GM12878 (cell line): ENCODE data around the gene CHRNA5. TPM values are rescaled to one million over a fixed set of nuclear protein-coding genes. Genes with fewer than 3 reads are reported as not detected.

ENCODE experiments used
- ATAC-seq: fragments of 200-7000 bp; cut with Tn5 transposase; 3 replicates; pipeline ENCODE4 v1.9.1; 2020; ENCODE audit warnings: mild to moderate bottlenecking, moderate library complexity
- BruUV-seq: library from RNA; stranded (reverse); fragments of 400-500 nt; replicated peaks from 2 replicates; lab custom pipeline; 2021; lab: Mats Ljungman, UMichigan
- CTCF ChIA-PET: fragments of 300-600 bp; sonication (Branson Sonifier 250); formaldehyde crosslinking; extraction: SDS; loops from one replicate; lab custom pipeline; 2021; ENCODE audit warnings: inconsistent platforms; lab: Yijun Ruan, JAX
- POLR2A ChIA-PET: fragments of 350-600 bp; formaldehyde crosslinking; extraction: SDS; loops from one replicate; lab custom pipeline; 2021; ENCODE audit warnings: inconsistent platforms; lab: Charles Lee
- RAD21 ChIA-PET: fragments of 300-600 bp; sonication (Branson Sonifier 250); formaldehyde crosslinking; loops from one replicate; lab custom pipeline; 2023; ENCODE audit warnings: antibody characterized with exemption; ENCODE audit not compliant: unreplicated experiment; lab: Charles Lee
- SMC1A ChIA-PET: fragments of 300-600 bp; sonication (Branson Sonifier 250); formaldehyde crosslinking; loops from one replicate; lab custom pipeline; 2023; ENCODE audit not compliant: unreplicated experiment, uncharacterized antibody; lab: Charles Lee
- DNase-seq: peaks from one replicate; pipeline ENCODE4 v3.0.0-alpha.2; 2011; ENCODE audit warnings: low read depth, low spot score
- FAIRE-seq: peaks from 3 replicates; lab custom pipeline; 2011; peaks lifted over from hg19 to GRCh38; lab: Jason Lieb, UNC
- H2AFZ ChIP-seq: 2 replicates; pipeline ENCODE4 v1.6.0; 2011; ENCODE audit warnings: low read depth, low read length, control low read depth; ENCODE audit not compliant: control insufficient read depth
- H3K27ac ChIP-seq: 2 replicates; pipeline ENCODE4 v1.5.1; 2011; ENCODE audit warnings: control low read depth; ENCODE audit not compliant: control insufficient read depth, insufficient read depth
- H3K27me3 ChIP-seq, 2 experiments: replicated peaks in 1 of 2; 2 replicates each; pipeline versions ENCODE4 v1.6.0 to v1.6.1; 2011; ENCODE audit warnings: low read length in 1 of 2; ENCODE audit not compliant: control insufficient read depth in 2 of 2, insufficient read depth in 2 of 2
- H3K36me3 ChIP-seq, 2 experiments: 2 replicates each; pipeline ENCODE4 v1.5.1; 2011; ENCODE audit warnings: low read length in 1 of 2; ENCODE audit not compliant: control insufficient read depth in 2 of 2, insufficient read depth in 2 of 2
- H3K4me1 ChIP-seq: 2 replicates; pipeline ENCODE4 v1.6.1; 2011; ENCODE audit warnings: mild to moderate bottlenecking, low read length, moderate library complexity, mixed read lengths; ENCODE audit not compliant: control insufficient read depth, insufficient read depth
- H3K4me2 ChIP-seq: 2 replicates; pipeline ENCODE4 v1.6.0; 2011; ENCODE audit warnings: control low read depth; ENCODE audit not compliant: control insufficient read depth, insufficient read depth
- H3K4me3 ChIP-seq: fragments of 200-600 bp; sonication (generic); 2 replicates; pipeline ENCODE4 v1.5.1; 2016
- H3K79me2 ChIP-seq: 2 replicates; pipeline ENCODE4 v1.6.0; 2011; ENCODE audit warnings: low read length; ENCODE audit not compliant: control insufficient read depth, insufficient read depth
- H3K9ac ChIP-seq: 2 replicates; pipeline ENCODE4 v1.8.0; 2011; ENCODE audit warnings: low read length, control low read depth, mixed read lengths; ENCODE audit not compliant: control insufficient read depth, insufficient read depth
- H3K9me3 ChIP-seq: replicated peaks from 3 replicates; pipeline ENCODE4 v1.5.1; 2011; ENCODE audit warnings: mild to moderate bottlenecking, low read length; ENCODE audit not compliant: control insufficient read depth, insufficient read depth
- H4K20me1 ChIP-seq: 2 replicates; pipeline ENCODE4 v1.6.0; 2011; ENCODE audit not compliant: control insufficient read depth, insufficient read depth
- CREM ChIP-seq: IDR thresholded peaks from 2 replicates; pipeline ENCODE4 v1.6.1; 2014; ENCODE audit warnings: antibody characterized with exemption, low read depth
- EP300 ChIP-seq, 2 experiments: fragments of 150-350 bp in 1 of 2; IDR thresholded peaks; 2 replicates each; pipeline ENCODE4 v1.6.1; 2011 to 2012; ENCODE audit warnings: low read depth in 2 of 2, low read length in 2 of 2, borderline replicate concordance in 1 of 2, improper control_type of control experiment in 1 of 2, inconsistent platforms in 1 of 2; ENCODE audit not compliant: control insufficient read depth in 1 of 2
- IKZF2 ChIP-seq, 2 experiments: fragments of 450-650 bp; IDR thresholded peaks; 2 replicates each; pipeline ENCODE4 v1.6.1; 2017; ENCODE audit warnings: mild to moderate bottlenecking in 2 of 2, moderate library complexity in 2 of 2
- NFYA ChIP-seq: IDR thresholded peaks from 2 replicates; pipeline ENCODE4 v1.6.1; 2011; ENCODE audit warnings: low read depth, mild to moderate bottlenecking, low read length, improper control_type of control experiment, borderline replicate concordance
- NR2F1 ChIP-seq: fragments of 450-650 bp; conservative IDR thresholded peaks from 2 replicates; pipeline ENCODE4 v1.6.1; 2017; ENCODE audit warnings: mild to moderate bottlenecking
- RCOR1 ChIP-seq: conservative IDR thresholded peaks from 2 replicates; pipeline ENCODE4 v1.6.1; 2012; ENCODE audit warnings: low read depth, low read length, improper control_type of control experiment
- RFX5 ChIP-seq: IDR thresholded peaks from 2 replicates; pipeline ENCODE4 v1.6.1; 2011; ENCODE audit warnings: low read depth, low read length, improper control_type of control experiment
- SMAD5 ChIP-seq: IDR thresholded peaks from 2 replicates; pipeline ENCODE4 v1.6.1; 2016; ENCODE audit warnings: antibody characterized with exemption, low read depth
- SMC3 ChIP-seq: IDR thresholded peaks from 2 replicates; pipeline ENCODE4 v1.6.1; 2011; ENCODE audit warnings: low read length, improper control_type of control experiment, borderline replicate concordance
- ZNF384 ChIP-seq: IDR thresholded peaks from 2 replicates; pipeline ENCODE4 v1.6.1; 2012; ENCODE audit warnings: low read depth, mild to moderate bottlenecking, low read length, improper control_type of control experiment, borderline replicate concordance
- WGBS: methylation state at CpG from one replicate; pipeline ENCODE4 v1.1.6; 2016; ENCODE audit warnings: low lambda C conversion rate; ENCODE audit not compliant: insufficient replicate concordance, insufficient coverage; ENCODE audit errors: missing lambda C conversion rate; 5-methylcytosine and 5-hydroxymethylcytosine counted together
- in situ Hi-C: fragments of 300-500 bp; cut with MboI; formaldehyde crosslinking; loops from 9 replicates; pipeline ENCODE4 v1.14.3; 2018; ENCODE audit warnings: mixed read lengths
- intact Hi-C: fragments of 100-400 bp; cut with micrococcal nuclease; formaldehyde crosslinking; loops from one replicate; pipeline ENCODE4 v1.14.2; 2022; ENCODE audit not compliant: unreplicated experiment
- polyA plus RNA-seq, 11 experiments: library from polyadenylated mRNA; depleted of rRNA in 4 of 11; unstranded in 6 of 11; stranded (reverse) in 5 of 11; fragments of >200 nt; fragmentation: Nextera tagmentation in 4 of 11; fragmentation: Illumina TruSeq in 1 of 11; extraction: Ambion mirVana in 4 of 11; extraction: Trizol in 1 of 11; gene quantifications; 1 replicate in 1 of 11; 2 replicates in 10 of 11; pipeline versions ENCODE4 v1.2.1 to v1.2.3, GENCODE V29; 2011 to 2016; ENCODE audit warnings: inconsistent platforms in 2 of 11, missing spikeins in 2 of 11, low read depth in 1 of 11
- total RNA-seq, 4 experiments: library from RNA; depleted of rRNA in 3 of 4; stranded (reverse); fragments of >200 nt in 3 of 4; fragmentation: Illumina TruSeq in 1 of 4; extraction: Trizol in 1 of 4; gene quantifications; 2 replicates each; pipeline versions ENCODE4 v1.2.1 to v1.2.3, GENCODE V29; 2013 to 2021
- TF ChIP-seq, protein P1 (sequence below): fragments of 450-650 bp; IDR thresholded peaks from 2 replicates; pipeline ENCODE4 v1.6.1; 2016; ENCODE audit warnings: mild to moderate bottlenecking, moderate library complexity, borderline replicate concordance
- TF ChIP-seq, protein P2 (sequence below): fragments of 450-650 bp; IDR thresholded peaks from 2 replicates; pipeline ENCODE4 v1.6.1; 2018; ENCODE audit warnings: mild to moderate bottlenecking, low read depth, moderate library complexity; ENCODE audit not compliant: partially characterized antibody

Gene CHRNA5
- total and polyA plus RNA-seq, 10 of the 15 experiments (the other 5 are each of a cell fraction or from before 2014, with no cell fraction given), result 0.74 to 21.4 (median 12.7) TPM

DNA sequence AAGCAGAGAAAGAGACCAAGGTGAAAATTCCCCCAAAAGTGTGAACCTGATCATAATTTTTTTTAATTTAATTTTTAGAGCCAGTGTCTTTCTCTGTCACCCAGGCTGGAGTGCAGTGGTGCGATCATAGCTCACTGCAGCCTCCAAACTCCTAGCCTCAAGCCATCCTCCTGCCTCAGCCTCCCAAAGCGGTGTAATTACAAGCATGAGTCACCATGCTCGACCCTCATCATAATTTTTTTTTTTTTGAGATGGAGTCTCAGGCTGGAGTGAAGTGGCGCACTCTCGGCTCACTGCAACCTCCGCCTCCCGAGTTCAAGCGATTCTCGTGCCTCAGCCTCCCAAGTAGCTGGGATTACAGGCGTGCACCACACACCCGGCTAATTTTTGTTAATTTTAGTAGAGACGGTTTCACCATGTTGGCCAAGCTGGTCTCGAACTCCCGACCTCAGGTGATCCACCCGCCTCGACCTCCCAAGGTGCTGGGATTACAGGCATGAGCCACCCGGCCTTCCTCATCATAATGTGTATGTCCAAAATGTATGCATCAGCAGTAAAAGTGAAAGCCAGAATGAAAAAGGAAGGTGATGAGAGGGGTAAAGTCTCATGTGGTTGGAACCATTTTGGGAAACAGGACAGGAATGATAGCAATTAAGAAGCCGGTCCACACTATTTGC is 25.7 kb upstream of the CHRNA5 start (continued):
- TF ChIP-seq, protein P1, sequence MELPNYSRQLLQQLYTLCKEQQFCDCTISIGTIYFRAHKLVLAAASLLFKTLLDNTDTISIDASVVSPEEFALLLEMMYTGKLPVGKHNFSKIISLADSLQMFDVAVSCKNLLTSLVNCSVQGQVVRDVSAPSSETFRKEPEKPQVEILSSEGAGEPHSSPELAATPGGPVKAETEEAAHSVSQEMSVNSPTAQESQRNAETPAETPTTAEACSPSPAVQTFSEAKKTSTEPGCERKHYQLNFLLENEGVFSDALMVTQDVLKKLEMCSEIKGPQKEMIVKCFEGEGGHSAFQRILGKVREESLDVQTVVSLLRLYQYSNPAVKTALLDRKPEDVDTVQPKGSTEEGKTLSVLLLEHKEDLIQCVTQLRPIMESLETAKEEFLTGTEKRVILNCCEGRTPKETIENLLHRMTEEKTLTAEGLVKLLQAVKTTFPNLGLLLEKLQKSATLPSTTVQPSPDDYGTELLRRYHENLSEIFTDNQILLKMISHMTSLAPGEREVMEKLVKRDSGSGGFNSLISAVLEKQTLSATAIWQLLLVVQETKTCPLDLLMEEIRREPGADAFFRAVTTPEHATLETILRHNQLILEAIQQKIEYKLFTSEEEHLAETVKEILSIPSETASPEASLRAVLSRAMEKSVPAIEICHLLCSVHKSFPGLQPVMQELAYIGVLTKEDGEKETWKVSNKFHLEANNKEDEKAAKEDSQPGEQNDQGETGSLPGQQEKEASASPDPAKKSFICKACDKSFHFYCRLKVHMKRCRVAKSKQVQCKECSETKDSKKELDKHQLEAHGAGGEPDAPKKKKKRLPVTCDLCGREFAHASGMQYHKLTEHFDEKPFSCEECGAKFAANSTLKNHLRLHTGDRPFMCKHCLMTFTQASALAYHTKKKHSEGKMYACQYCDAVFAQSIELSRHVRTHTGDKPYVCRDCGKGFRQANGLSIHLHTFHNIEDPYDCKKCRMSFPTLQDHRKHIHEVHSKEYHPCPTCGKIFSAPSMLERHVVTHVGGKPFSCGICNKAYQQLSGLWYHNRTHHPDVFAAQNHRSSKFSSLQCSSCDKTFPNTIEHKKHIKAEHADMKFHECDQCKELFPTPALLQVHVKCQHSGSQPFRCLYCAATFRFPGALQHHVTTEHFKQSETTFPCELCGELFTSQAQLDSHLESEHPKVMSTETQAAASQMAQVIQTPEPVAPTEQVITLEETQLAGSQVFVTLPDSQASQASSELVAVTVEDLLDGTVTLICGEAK, result 0 out of 2 replicates have a peak, but pooled peaks have one; percentile 28

DNA sequence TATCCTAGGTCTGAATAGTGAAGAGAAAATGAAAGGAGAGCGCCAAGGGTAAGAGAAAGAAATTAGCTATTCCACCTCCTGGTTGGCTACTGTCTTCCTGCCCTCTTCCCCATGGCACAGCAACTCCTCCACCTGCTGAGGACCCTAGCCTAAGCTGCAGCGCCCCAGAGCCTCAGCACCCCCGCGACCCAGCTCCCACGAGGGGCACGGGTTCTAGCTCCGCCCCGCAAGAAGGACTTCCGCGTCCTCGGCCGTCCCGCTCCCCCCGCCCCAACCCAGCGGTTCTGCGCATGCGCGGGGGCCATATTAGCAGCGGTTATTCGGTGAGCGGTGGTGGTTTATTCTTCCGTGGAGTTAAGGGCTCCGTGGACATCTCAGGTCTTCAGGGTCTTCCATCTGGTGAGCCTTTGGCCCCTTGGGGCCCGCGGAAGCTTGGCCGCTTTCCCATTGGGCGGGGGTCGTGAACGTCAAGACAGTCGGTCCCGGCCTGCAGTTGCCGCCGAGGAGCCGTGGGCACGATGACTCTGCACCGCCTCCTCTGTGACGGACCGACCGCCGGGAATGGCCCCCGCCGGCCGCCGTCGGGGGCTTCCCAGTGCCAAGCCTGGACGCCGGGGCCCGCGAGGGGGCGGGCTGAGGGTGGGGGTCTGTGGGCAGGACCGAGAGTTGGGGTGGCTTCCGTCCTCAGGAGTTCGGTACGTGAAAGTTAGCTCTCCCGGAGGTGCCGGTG is 25.0 kb upstream of the CHRNA5 start, which contains the start of gene PSMA4:
PSMA4 (plus strand) TSS at position 304 of the 730 bp plus-strand sequence. CDS start 1,484 bp downstream, outside the sequence.
- intact Hi-C loops, result loop anchor here (1.0 kb wide), 1 partner anchor 25 kb away; the partner anchor contains the start of gene CHRNA5
- no TSS peak for BruUV-seq
- peaks cover 41% of the 10 kb centered on the region for H3K79me2 ChIP-seq
- peak within 1 kb of the TSS; percentile 83 for H3K4me2 ChIP-seq
- no peaks in the 10 kb centered on the region for H3K9me3 ChIP-seq
- peak within 1 kb of the TSS; percentile 96 for H3K27ac ChIP-seq
- WGBS, result 1% methylated on average over 50 of the region's 56 CpGs
- H3K4me3 ChIP-seq, result peak within 1 kb of the TSS; percentile 71
- peak; percentile 7 for FAIRE-seq
- ATAC-seq, result peak; percentile 90
- DNase-seq, result peak; percentile 68
- H3K9ac ChIP-seq, result peak within 1 kb of the TSS; percentile 97
- peaks cover 3% of the 10 kb centered on the region; the same call in 1 of the 2 replicates for H3K4me1 ChIP-seq
- RAD21 ChIA-PET, result interaction anchor here (0.6 to 2.7 kb wide), 7 partner anchors 10 to 339 kb away, joined by 3 to 18 read pairs (median 4); partner anchors contain the start of genes CHRNA5, IREB2 and SKIC8
- no peaks in the 10 kb centered on the region for H3K27me3 ChIP-seq
- peaks cover 0 to 14% of the 10 kb centered on the region in 2 experiments; a peak in 2 of 4 replicates for H3K36me3 ChIP-seq
- peak within 1 kb of the TSS; percentile 98 for H2AFZ ChIP-seq
- H4K20me1 ChIP-seq, result no peaks in the 10 kb centered on the region
- CTCF ChIA-PET, result interaction anchor here (0.6 to 2.2 kb wide), 6 partner anchors 12 to 198 kb away, joined by 3 to 9 read pairs (median 3); partner anchors contain the start of gene CHRNA5
- in situ Hi-C loops, result no loop called here
- POLR2A ChIA-PET, result interaction anchor here (0.6 to 2.0 kb wide), 18 partner anchors 8 to 664 kb away, joined by 3 to 23 read pairs (median 4); partner anchors contain the start of genes CHRNA5, IREB2 and SKIC8
- SMC1A ChIA-PET, result interaction anchor here (0.6 to 6.1 kb wide), 8 partner anchors 10 to 241 kb away, joined by 3 to 47 read pairs (median 6); partner anchors contain the start of genes CHRNA5 and SKIC8
- TF ChIP-seq CREM (no peak), RCOR1 (no peak), EP300 (IDR thresholded peaks at IDR 0.05; ENCODE audit: borderline replicate concordance in 1 of 2, control insufficient read depth in 1 of 2, low read depth in 2 of 2, low read length in 2 of 2) (no peak), RFX5 (no peak), ZNF384 (no peak), SMAD5 (peak; percentile 91), NFYA (no peak), SMC3 (no peak), IKZF2 (IDR thresholded peaks at IDR 0.05) (peak; percentile 7 to 9; a peak in 1 of 4 replicates), NR2F1 (0 out of 2 replicates have a peak, but pooled peaks have one; percentile 29)
- TF ChIP-seq, protein P2, sequence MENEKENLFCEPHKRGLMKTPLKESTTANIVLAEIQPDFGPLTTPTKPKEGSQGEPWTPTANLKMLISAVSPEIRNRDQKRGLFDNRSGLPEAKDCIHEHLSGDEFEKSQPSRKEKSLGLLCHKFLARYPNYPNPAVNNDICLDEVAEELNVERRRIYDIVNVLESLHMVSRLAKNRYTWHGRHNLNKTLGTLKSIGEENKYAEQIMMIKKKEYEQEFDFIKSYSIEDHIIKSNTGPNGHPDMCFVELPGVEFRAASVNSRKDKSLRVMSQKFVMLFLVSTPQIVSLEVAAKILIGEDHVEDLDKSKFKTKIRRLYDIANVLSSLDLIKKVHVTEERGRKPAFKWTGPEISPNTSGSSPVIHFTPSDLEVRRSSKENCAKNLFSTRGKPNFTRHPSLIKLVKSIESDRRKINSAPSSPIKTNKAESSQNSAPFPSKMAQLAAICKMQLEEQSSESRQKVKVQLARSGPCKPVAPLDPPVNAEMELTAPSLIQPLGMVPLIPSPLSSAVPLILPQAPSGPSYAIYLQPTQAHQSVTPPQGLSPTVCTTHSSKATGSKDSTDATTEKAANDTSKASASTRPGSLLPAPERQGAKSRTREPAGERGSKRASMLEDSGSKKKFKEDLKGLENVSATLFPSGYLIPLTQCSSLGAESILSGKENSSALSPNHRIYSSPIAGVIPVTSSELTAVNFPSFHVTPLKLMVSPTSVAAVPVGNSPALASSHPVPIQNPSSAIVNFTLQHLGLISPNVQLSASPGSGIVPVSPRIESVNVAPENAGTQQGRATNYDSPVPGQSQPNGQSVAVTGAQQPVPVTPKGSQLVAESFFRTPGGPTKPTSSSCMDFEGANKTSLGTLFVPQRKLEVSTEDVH, result no peak
